ENCODE data around the gene JADE1. TPM values are rescaled to one million over a fixed set of nuclear protein-coding genes. Genes with fewer than 3 reads are reported as not detected.

Gene JADE1
- total and polyA plus RNA-seq, 2 of the 13 experiments (the other 11 are each of a cell fraction or from before 2014, with no cell fraction given), result 5.4 to 19.3 TPM

GRCh38 chr4:128811571-128812441 lies 2.3 kb downstream of the JADE1 start (continued):
- TF ChIP-seq NFAT5 (CRISPR knock-in tag; IDR thresholded peaks at IDR 0.05), result no peak
- no peak for TF ChIP-seq ZNF557 (CRISPR knock-in tag; IDR thresholded peaks at IDR 0.05)
- TF ChIP-seq, protein P1, sequence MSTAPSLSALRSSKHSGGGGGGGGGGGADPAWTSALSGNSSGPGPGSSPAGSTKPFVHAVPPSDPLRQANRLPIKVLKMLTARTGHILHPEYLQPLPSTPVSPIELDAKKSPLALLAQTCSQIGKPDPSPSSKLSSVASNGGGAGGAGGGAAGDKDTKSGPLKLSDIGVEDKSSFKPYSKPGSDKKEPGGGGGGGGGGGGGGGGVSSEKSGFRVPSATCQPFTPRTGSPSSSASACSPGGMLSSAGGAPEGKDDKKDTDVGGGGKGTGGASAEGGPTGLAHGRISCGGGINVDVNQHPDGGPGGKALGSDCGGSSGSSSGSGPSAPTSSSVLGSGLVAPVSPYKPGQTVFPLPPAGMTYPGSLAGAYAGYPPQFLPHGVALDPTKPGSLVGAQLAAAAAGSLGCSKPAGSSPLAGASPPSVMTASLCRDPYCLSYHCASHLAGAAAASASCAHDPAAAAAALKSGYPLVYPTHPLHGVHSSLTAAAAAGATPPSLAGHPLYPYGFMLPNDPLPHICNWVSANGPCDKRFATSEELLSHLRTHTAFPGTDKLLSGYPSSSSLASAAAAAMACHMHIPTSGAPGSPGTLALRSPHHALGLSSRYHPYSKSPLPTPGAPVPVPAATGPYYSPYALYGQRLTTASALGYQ (CRISPR knock-in tag; IDR thresholded peaks at IDR 0.05), result no peak; the same call in 1 of the 2 replicates
- TF ChIP-seq ZNF552 (CRISPR knock-in tag; IDR thresholded peaks at IDR 0.05; ENCODE audit: borderline replicate concordance), result no peak
- TF ChIP-seq MAFK (conservative IDR thresholded peaks at IDR 0.05 in 1 of 2, IDR thresholded peaks at IDR 0.05 in 1 of 2; ENCODE audit: low read length in 2 of 2), result no peak
- peak; percentile 91; the same call in 1 of the 2 replicates for TF ChIP-seq ZBTB25 (CRISPR knock-in tag; IDR thresholded peaks at IDR 0.05)
- no peak for TF ChIP-seq ZNF101 (CRISPR knock-in tag; IDR thresholded peaks at IDR 0.05; ENCODE audit: borderline replicate concordance, low read depth)
- no peak for TF ChIP-seq TCF12 (IDR thresholded peaks at IDR 0.05)
- TF ChIP-seq TCF12 (CRISPR knock-in tag; IDR thresholded peaks at IDR 0.05), result no peak
- TF ChIP-seq ZFP37 (CRISPR knock-in tag; IDR thresholded peaks at IDR 0.05; ENCODE audit: borderline replicate concordance), result no peak
- no peak for TF ChIP-seq ZNF781 (CRISPR knock-in tag; IDR thresholded peaks at IDR 0.05; ENCODE audit: borderline replicate concordance, not compliant biosample characterization)
- TF ChIP-seq, protein P2, sequence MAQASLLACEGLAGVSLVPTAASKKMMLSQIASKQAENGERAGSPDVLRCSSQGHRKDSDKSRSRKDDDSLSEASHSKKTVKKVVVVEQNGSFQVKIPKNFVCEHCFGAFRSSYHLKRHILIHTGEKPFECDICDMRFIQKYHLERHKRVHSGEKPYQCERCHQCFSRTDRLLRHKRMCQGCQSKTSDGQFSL (CRISPR knock-in tag; IDR thresholded peaks at IDR 0.05), result no peak
- peak; percentile 28; the same call in 1 of the 2 replicates for TF ChIP-seq ZNF574 (CRISPR knock-in tag; IDR thresholded peaks at IDR 0.05)
- TF ChIP-seq ZNF589 (CRISPR knock-in tag; conservative IDR thresholded peaks at IDR 0.05), result 0 out of 2 replicates have a peak, but pooled peaks have one; percentile 47
